Measurements from ENCODE around the gene DES.
"Not testable (repeated sequence)": the region's sequence is repeated elsewhere in the genome, so short reads cannot be mapped to it uniquely, and the experiment has no call there.

The DES gene

GRCh38 chr2:219418155-219419011, at the start of gene DES:
DES (plus strand) TSS chr2:219418377; CDS start chr2:219418463, 86 bp downstream.
- no peak for DNase-seq

- no peak for DNase-seq
These were observed 49.4 kb upstream of the DES start for GRCh38 chr2:219368690-219369191.

- DNase-seq: no peak
These were observed 48.7 kb upstream of the DES start for GRCh38 chr2:219369447-219369861.

- DNase-seq: no peak
These were observed 39.9 kb upstream of the DES start for GRCh38 chr2:219378163-219378851.

GRCh38 chr2:219380926-219381325, 37.3 kb upstream of the DES start:
- no peak for DNase-seq

GRCh38 chr2:219381448-219381847, 36.7 kb upstream of the DES start:
- DNase-seq: no peak

GRCh38 chr2:219384083-219384713, 34.0 kb upstream of the DES start:
- no peak for DNase-seq

- no peak for DNase-seq
These were observed 33.3 kb upstream of the DES start for GRCh38 chr2:219384859-219385258.

GRCh38 chr2:219385958-219386520, 32.1 kb upstream of the DES start:
- DNase-seq: no peak

GRCh38 chr2:219386532-219387280, 31.5 kb upstream of the DES start:
- DNase-seq: no peak

- DNase-seq: peak; percentile 97
These were observed 30.7 kb upstream of the DES start, which contains the start of gene DNPEP for GRCh38 chr2:219387306-219388120. DNPEP (minus strand) TSS chr2:219387912; CDS start chr2:219387794, 118 bp downstream.

GRCh38 chr2:219388121-219388906, 29.9 kb upstream of the DES start:
- peak; percentile 98 for DNase-seq

- peak; percentile 59 for DNase-seq
These were observed 29.3 kb upstream of the DES start for GRCh38 chr2:219388907-219389156.

GRCh38 chr2:219392754-219393153, 25.4 kb upstream of the DES start:
- DNase-seq: no peak

GRCh38 chr2:219395056-219395455, 23.1 kb upstream of the DES start:
- not testable (repeated sequence) for DNase-seq

GRCh38 chr2:219395609-219396008, 22.6 kb upstream of the DES start:
- DNase-seq: no peak

GRCh38 chr2:219396863-219397457, 21.2 kb upstream of the DES start:
- no peak for DNase-seq

- no peak for DNase-seq
These were observed 19.3 kb upstream of the DES start for GRCh38 chr2:219398721-219399363.

- no peak for DNase-seq
These were observed 18.3 kb upstream of the DES start for GRCh38 chr2:219399716-219400478.

All from NCI-H82 (cell line).